GM10266 (cell line): ENCODE measurements around the gene SF3B3.

Experiments used
- DNase-seq: peaks from one replicate; pipeline ENCODE4 v3.0.0; 2012; ENCODE audit errors: extremely low spot score
- TF ChIP-seq, protein P1 (sequence below): IDR thresholded peaks from 2 replicates; pipeline ENCODE4 v1.5.1; 2012; ENCODE audit warnings: mild to moderate bottlenecking, low read depth; ENCODE audit not compliant: control insufficient read depth, insufficient read depth; ENCODE audit errors: missing control alignments

The SF3B3 gene

DNA sequence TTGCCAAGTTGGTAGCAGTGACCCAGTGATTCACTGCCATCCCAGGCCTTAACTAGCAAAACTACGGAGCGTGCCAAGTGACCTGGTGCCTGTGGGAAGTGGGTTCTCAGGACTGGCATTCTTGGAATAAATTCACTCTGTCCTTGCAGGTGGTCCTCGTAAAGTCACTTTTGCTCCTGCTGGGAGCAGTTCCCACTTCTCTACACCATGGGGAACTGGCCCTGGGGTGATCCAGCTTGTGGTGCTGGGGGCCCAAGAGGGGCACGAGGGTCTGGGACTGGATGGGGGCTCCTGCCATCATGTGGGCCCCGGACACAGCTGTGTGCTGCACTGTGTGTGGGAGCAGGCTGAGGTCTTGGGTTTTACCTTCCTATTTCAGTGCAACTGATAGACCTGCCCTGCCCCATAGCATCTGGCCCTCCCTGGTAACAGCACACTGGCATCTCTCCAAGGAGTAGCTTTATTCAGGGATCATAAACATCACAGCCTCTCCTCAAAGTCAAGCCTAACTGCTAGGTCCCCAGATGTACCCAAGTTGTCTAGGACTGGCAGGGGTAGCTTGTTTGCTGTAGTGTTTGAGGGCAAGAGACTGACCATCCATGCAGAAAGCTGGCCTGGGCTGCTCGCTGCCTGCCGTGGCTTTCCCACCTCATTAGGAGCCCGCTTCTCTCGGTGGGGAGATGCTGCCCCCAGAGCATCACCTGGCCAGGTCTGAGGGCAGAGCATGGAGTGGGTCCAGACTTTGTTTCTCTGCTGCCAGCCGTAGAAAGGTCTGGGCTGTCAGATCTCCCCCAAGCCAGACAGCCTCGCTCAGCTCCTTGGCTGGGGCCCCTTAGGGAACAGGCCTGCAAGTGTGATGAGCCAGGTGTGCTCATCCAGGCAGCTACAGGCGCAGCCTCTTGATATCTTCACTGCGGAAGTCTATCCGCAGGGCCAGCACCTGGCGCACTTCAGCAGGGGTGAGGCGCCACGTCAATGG, 43.2 kb upstream of the SF3B3 start:
- DNase-seq = no peak

DNA sequence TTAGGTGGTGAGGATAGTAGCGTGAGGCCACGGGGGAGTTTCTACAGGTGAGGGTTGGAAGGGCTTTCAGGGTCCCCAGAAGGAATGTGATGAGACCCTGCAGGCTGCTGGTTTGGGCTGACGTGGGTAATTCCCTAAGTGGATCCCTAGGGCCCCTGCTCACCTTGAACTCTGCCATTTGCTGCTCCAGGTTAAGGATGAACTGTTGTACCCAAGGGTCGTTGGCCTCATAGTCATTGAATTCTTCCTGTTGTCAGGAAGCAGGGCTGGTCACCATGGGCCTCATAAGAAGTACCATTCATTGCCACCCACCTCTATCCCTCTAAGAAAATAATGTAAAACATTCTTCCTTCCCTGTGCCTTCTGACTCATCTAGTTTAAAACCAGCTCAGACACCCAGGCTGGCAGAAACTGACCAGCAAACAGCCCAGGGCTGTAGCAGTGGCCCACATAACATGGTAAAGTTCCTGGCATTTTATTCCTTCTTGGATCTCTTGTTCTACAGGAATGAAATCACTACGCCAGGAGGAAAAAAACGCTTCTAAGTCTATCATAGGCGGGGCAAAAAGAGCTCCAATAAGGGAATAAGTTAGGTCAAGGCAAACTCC, 41.6 kb upstream of the SF3B3 start:
- no peak for DNase-seq
- TF ChIP-seq, protein P1, sequence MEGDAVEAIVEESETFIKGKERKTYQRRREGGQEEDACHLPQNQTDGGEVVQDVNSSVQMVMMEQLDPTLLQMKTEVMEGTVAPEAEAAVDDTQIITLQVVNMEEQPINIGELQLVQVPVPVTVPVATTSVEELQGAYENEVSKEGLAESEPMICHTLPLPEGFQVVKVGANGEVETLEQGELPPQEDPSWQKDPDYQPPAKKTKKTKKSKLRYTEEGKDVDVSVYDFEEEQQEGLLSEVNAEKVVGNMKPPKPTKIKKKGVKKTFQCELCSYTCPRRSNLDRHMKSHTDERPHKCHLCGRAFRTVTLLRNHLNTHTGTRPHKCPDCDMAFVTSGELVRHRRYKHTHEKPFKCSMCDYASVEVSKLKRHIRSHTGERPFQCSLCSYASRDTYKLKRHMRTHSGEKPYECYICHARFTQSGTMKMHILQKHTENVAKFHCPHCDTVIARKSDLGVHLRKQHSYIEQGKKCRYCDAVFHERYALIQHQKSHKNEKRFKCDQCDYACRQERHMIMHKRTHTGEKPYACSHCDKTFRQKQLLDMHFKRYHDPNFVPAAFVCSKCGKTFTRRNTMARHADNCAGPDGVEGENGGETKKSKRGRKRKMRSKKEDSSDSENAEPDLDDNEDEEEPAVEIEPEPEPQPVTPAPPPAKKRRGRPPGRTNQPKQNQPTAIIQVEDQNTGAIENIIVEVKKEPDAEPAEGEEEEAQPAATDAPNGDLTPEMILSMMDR = no peak

More for the DNA sequence above, 43.2 kb upstream of the SF3B3 start:
- TF ChIP-seq, protein P1 = no peak

DNA sequence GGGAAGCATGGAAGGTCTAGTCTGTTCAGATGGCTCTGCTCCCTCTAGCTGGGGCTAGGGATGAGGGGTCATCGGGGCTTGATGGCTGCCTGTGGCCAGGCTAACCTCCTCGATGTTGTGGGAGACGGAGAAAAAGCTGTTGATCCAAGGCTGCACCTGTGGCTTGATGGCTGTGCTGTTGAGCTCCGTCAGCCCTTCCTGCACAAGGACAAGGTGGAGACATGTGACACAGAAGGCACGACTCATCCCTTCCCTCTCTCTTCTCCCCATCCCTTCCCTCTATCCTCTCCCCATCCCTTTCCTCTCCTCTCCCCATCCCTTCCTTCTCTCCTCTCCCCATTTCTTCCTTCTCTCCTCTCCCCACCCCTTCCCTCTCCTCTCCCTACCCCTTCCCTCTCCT, 41.0 kb upstream of the SF3B3 start:
- TF ChIP-seq, protein P1 = no peak
- DNase-seq = no peak

DNA sequence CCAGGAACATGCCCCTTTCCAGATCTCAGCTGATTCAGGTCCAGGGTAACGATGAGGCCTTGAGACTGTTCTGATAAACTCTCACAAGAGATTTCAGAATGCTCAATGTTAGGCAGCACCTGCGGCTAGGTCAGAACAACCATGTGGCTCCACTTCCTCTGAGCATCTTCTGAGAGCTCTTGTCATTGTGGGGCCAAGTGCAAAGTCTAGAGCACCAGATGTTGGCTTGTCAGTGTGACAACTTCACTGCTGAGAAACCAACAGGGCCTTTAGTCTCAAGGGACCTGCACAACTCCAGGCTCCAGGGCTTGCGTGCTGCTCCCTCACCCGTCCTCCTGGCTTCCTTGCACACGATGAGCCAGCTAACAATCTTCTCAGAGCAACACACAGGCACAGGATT, 40.2 kb upstream of the SF3B3 start:
- no peak for DNase-seq
- TF ChIP-seq, protein P1 = no peak

DNA sequence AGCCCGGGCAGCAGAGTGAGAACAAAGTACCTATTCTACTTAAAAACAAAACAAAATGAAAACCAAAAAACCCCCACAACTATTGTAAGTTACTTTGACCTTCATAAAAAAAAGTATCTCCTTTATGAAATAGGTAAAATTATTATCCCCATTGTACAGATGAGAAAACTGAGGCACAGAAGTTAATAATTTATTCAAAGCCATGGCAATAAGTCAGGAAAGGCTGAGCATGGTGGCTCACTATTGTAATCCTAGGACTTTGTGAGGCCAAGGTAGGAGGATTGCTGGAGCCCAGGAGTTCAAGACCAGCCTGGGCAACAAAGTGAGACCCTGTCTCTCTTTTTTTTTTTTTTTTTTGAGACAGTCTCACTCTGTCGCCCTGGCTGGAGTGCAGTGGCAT, 38.7 kb upstream of the SF3B3 start:
- TF ChIP-seq, protein P1 = no peak
- no peak for DNase-seq

DNA sequence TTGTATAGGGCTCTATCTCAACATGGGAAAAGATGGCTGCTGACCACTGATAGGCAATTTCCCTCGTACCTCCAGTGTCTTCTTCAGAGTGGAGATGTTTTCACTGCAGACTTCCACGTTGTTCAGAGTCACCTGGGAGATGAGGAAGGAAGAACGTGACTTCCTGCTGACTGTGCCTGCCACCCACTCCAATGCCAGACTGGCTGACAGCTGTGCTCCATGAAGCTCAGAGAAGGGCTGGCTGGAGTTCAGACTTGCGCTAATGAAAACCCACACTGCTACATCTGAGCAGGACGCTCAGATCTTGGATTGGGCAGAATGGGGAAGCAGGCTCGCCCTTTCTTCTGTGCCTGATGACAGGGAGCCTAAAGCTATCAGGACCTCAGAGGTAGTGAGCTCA, 33.4 kb upstream of the SF3B3 start:
- no peak for DNase-seq
- TF ChIP-seq, protein P1 = no peak

DNA sequence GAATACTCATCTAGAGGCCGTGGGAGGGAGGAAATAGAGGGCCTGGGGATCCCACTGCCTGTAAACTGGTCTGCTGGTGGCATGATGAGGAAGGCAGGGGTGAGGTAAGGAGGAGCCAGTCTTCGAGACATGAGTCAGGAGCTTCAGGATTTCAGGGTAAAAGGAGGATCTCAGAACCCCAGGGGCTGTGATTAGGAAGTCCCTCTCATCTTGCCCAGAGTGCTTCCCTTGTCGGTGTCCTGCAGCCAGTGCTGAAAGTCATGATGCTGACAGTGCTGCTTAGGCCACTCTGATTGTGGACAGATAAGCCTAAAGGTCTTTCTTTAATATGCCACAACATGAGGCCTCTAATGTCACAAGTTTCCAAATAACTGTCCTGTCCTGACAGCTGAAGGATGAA, 29.8 kb upstream of the SF3B3 start:
- DNase-seq = no peak
- TF ChIP-seq, protein P1 = no peak
